ENCODE results near the gene CRY2. TPM values are rescaled to one million over a fixed set of nuclear protein-coding genes. Genes with fewer than 3 reads are reported as not detected.

Gene CRY2
- total and polyA plus RNA-seq, 10 donors: 5.6 to 39.2 (median 32.6) TPM

DNA sequence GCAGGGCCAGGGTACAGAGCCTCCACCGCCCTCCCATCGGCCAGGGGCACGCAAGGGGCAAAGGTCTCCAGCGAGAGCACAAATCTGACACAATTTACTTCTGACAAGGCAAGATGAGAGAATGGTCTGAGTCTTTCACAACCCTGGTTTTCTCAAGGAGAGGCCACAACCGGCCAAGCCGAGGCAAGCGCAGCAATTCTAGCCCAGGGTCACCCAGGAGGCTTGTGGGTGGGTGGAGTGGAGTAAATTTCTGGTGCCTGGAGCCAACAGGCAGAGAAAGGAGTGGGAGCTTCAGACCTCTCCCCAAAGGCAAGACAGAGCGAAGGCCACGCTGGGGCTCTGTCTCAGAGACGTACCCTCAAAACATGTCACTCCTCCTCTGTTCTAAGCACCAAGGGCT, 84.5 kb downstream of the CRY2 start:
- Histone ChIP-seq H3K4me1 (peaks cover 17 to 98% (median 67%) of the 10 kb centered on the region in 6 donors), H3K9me3 (no peaks in the 10 kb centered on the region), H3K36me3 (peaks cover 0 to 68% (median 37%) of the 10 kb centered on the region in 6 donors), H3K4me3 (peak overlapping the region in 5 of 8 donors; percentile 21 to 60 (median 30)), H3K27me3 (replicated peaks in 1 of 7) (no peaks in the 10 kb centered on the region), H3K27ac (peak overlapping the region in 6 of 8 donors; percentile 12 to 86 (median 78))
- peak; percentile 71 for DNase-seq
- no peak for TF ChIP-seq POLR2AphosphoS5 (IDR thresholded peaks at IDR 0.05)
- TF ChIP-seq, protein P1, sequence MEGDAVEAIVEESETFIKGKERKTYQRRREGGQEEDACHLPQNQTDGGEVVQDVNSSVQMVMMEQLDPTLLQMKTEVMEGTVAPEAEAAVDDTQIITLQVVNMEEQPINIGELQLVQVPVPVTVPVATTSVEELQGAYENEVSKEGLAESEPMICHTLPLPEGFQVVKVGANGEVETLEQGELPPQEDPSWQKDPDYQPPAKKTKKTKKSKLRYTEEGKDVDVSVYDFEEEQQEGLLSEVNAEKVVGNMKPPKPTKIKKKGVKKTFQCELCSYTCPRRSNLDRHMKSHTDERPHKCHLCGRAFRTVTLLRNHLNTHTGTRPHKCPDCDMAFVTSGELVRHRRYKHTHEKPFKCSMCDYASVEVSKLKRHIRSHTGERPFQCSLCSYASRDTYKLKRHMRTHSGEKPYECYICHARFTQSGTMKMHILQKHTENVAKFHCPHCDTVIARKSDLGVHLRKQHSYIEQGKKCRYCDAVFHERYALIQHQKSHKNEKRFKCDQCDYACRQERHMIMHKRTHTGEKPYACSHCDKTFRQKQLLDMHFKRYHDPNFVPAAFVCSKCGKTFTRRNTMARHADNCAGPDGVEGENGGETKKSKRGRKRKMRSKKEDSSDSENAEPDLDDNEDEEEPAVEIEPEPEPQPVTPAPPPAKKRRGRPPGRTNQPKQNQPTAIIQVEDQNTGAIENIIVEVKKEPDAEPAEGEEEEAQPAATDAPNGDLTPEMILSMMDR (IDR thresholded peaks at IDR 0.05 in 8 of 11, conservative IDR thresholded peaks at IDR 0.05 in 3 of 11): no peak
- intact Hi-C loops (cut with DNase I; ENCODE audit: low total_unique reads): no loop called here
- WGBS, 5 donors: 76 to 85% (median 80%) methylated on average over 7 to 10 of the region's 10 CpGs

DNA sequence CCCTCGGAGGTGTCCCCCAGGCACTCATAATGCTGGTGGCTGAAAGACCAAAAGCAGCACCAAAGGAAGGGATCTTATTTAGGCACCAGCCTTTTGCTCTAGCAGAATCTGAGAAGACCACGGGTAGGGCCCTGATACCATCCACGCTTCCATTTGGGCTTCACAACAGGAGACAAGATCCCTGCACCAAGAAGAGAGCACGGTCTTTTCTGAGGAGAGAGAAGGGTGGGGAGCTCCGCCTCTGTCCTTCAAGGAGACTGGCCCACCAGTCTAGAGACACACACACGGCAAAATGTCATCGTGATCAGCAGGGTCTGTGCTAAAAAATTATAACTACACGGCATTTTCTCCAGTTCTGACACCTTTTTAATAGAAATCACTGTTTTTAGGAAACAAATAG, 84.9 kb downstream of the CRY2 start:
- intact Hi-C loops (cut with DNase I; ENCODE audit: low total_unique reads): no loop called here
- no peaks in the 10 kb centered on the region for H3K27me3 ChIP-seq (replicated peaks in 1 of 7)
- TF ChIP-seq POLR2AphosphoS5 (IDR thresholded peaks at IDR 0.05) (no peak), POLR2A (IDR thresholded peaks at IDR 0.05) (no peak)
- TF ChIP-seq, protein P1 (IDR thresholded peaks at IDR 0.05 in 8 of 11, conservative IDR thresholded peaks at IDR 0.05 in 3 of 11): no peak
- H3K9me3 ChIP-seq: no peaks in the 10 kb centered on the region
- H3K27ac ChIP-seq: peak overlapping the region in 4 of 8 donors; percentile 77 to 86 (median 79)
- DNase-seq: no peak
- peaks cover under 1 to 73% (median 38%) of the 10 kb centered on the region in 6 donors for H3K36me3 ChIP-seq
- H3K4me1 ChIP-seq: peaks cover 17 to 98% (median 67%) of the 10 kb centered on the region in 6 donors
- WGBS, 5 donors: 76 to 91% (median 80%) methylated on average over 7 to 8 of the region's 8 CpGs
- peak overlapping the region in 5 of 8 donors; percentile 21 to 60 (median 30) for H3K4me3 ChIP-seq

Other genes with a start within 250 kb of the CRY2 start
- gene CHST1, start 181.9 kb upstream of the CRY2 start, total RNA-seq: 10 to 100 TPM in 3 of 7 donors, 1 to 10 TPM in 4; 4.3 to 18.9 (median 9.0) TPM
- 1 to 10 TPM; 1.1 to 4.9 (median 3.3) TPM for gene CHST1, start 181.9 kb upstream of the CRY2 start, polyA plus RNA-seq
- 10 to 100 TPM in 5 of 7 donors, 1 to 10 TPM in 2; 9.3 to 14.2 (median 12.1) TPM for gene SLC35C1, start 42.3 kb upstream of the CRY2 start, total RNA-seq
- 1 to 10 TPM; 2.8 to 7.4 (median 4.1) TPM for gene SLC35C1, start 42.3 kb upstream of the CRY2 start, polyA plus RNA-seq
- gene MAPK8IP1, start 38.2 kb downstream of the CRY2 start, total RNA-seq: 1 to 10 TPM; 1.7 to 6.0 (median 3.4) TPM
- gene MAPK8IP1, start 38.2 kb downstream of the CRY2 start, polyA plus RNA-seq: 1 to 10 TPM in 2 of 3 donors, under 1 TPM in 1; 0.80 to 2.2 (median 1.3) TPM
- gene FREY1, start 59.8 kb downstream of the CRY2 start, total RNA-seq: 1 to 10 TPM in 4 of 7 donors, under 1 TPM in 1, not detected in 2; 0.57 to 2.0 (median 1.2) TPM
- under 1 TPM; 0.13 to 0.32 (median 0.27) TPM for gene FREY1, start 59.8 kb downstream of the CRY2 start, polyA plus RNA-seq
- 10 to 100 TPM; 29.2 to 36.7 (median 33.7) TPM for gene PEX16, start 70.4 kb downstream of the CRY2 start, total RNA-seq
- gene PEX16, start 70.4 kb downstream of the CRY2 start, polyA plus RNA-seq: 10 to 100 TPM; 41.6 to 50.1 (median 46.1) TPM
- gene LARGE2, start 75.2 kb downstream of the CRY2 start, total RNA-seq: 1 to 10 TPM; 2.5 to 8.4 (median 6.1) TPM
- gene LARGE2, start 75.2 kb downstream of the CRY2 start, polyA plus RNA-seq: 10 to 100 TPM in 2 of 3 donors, 1 to 10 TPM in 1; 4.7 to 18.8 (median 16.4) TPM

Data from spleen (tissue), 11 donors.